GM12878 (cell line): ENCODE data around the gene DMD. TPM values are rescaled to one million over a fixed set of nuclear protein-coding genes. Genes with fewer than 3 reads are reported as not detected.

Source experiments
- ATAC-seq: fragments of 200-7000 bp; cut with Tn5 transposase; 3 replicates; pipeline ENCODE4 v1.9.1; 2020; ENCODE audit warnings: mild to moderate bottlenecking, moderate library complexity
- BruUV-seq: library from RNA; stranded (reverse); fragments of 400-500 nt; replicated peaks from 2 replicates; lab custom pipeline; 2021; lab: Mats Ljungman, UMichigan
- CTCF ChIA-PET: fragments of 300-600 bp; sonication (Branson Sonifier 250); formaldehyde crosslinking; extraction: SDS; loops from one replicate; lab custom pipeline; 2021; ENCODE audit warnings: inconsistent platforms; lab: Yijun Ruan, JAX
- POLR2A ChIA-PET: fragments of 350-600 bp; formaldehyde crosslinking; extraction: SDS; loops from one replicate; lab custom pipeline; 2021; ENCODE audit warnings: inconsistent platforms; lab: Charles Lee
- RAD21 ChIA-PET: fragments of 300-600 bp; sonication (Branson Sonifier 250); formaldehyde crosslinking; loops from one replicate; lab custom pipeline; 2023; ENCODE audit warnings: antibody characterized with exemption; ENCODE audit not compliant: unreplicated experiment; lab: Charles Lee
- SMC1A ChIA-PET: fragments of 300-600 bp; sonication (Branson Sonifier 250); formaldehyde crosslinking; loops from one replicate; lab custom pipeline; 2023; ENCODE audit not compliant: unreplicated experiment, uncharacterized antibody; lab: Charles Lee
- DNase-seq: peaks from one replicate; pipeline ENCODE4 v3.0.0-alpha.2; 2011; ENCODE audit warnings: low read depth, low spot score
- FAIRE-seq: peaks from 3 replicates; lab custom pipeline; 2011; peaks lifted over from hg19 to GRCh38; lab: Jason Lieb, UNC
- H2AFZ ChIP-seq: 2 replicates; pipeline ENCODE4 v1.6.0; 2011; ENCODE audit warnings: low read depth, low read length, control low read depth; ENCODE audit not compliant: control insufficient read depth
- H3K27ac ChIP-seq: 2 replicates; pipeline ENCODE4 v1.5.1; 2011; ENCODE audit warnings: control low read depth; ENCODE audit not compliant: control insufficient read depth, insufficient read depth
- H3K27me3 ChIP-seq, 2 experiments: replicated peaks in 1 of 2; 2 replicates each; pipeline versions ENCODE4 v1.6.0 to v1.6.1; 2011; ENCODE audit warnings: low read length in 1 of 2; ENCODE audit not compliant: control insufficient read depth in 2 of 2, insufficient read depth in 2 of 2
- H3K36me3 ChIP-seq, 2 experiments: 2 replicates each; pipeline ENCODE4 v1.5.1; 2011; ENCODE audit warnings: low read length in 1 of 2; ENCODE audit not compliant: control insufficient read depth in 2 of 2, insufficient read depth in 2 of 2
- H3K4me1 ChIP-seq: 2 replicates; pipeline ENCODE4 v1.6.1; 2011; ENCODE audit warnings: mild to moderate bottlenecking, low read length, moderate library complexity, mixed read lengths; ENCODE audit not compliant: control insufficient read depth, insufficient read depth
- H3K4me2 ChIP-seq: 2 replicates; pipeline ENCODE4 v1.6.0; 2011; ENCODE audit warnings: control low read depth; ENCODE audit not compliant: control insufficient read depth, insufficient read depth
- H3K4me3 ChIP-seq: fragments of 200-600 bp; sonication (generic); 2 replicates; pipeline ENCODE4 v1.5.1; 2016
- H3K79me2 ChIP-seq: 2 replicates; pipeline ENCODE4 v1.6.0; 2011; ENCODE audit warnings: low read length; ENCODE audit not compliant: control insufficient read depth, insufficient read depth
- H3K9ac ChIP-seq: 2 replicates; pipeline ENCODE4 v1.8.0; 2011; ENCODE audit warnings: low read length, control low read depth, mixed read lengths; ENCODE audit not compliant: control insufficient read depth, insufficient read depth
- H3K9me3 ChIP-seq: replicated peaks from 3 replicates; pipeline ENCODE4 v1.5.1; 2011; ENCODE audit warnings: mild to moderate bottlenecking, low read length; ENCODE audit not compliant: control insufficient read depth, insufficient read depth
- H4K20me1 ChIP-seq: 2 replicates; pipeline ENCODE4 v1.6.0; 2011; ENCODE audit not compliant: control insufficient read depth, insufficient read depth
- BMI1 ChIP-seq: fragments of 450-650 bp; IDR thresholded peaks from 2 replicates; pipeline ENCODE4 v1.6.1; 2016; ENCODE audit warnings: mild to moderate bottlenecking, moderate library complexity, borderline replicate concordance
- FOXK2 ChIP-seq: fragments of 450-650 bp; IDR thresholded peaks from 2 replicates; pipeline ENCODE4 v1.6.1; 2017; ENCODE audit warnings: mild to moderate bottlenecking, moderate library complexity
- HDGF ChIP-seq: fragments of 450-650 bp; IDR thresholded peaks from 2 replicates; pipeline ENCODE4 v1.6.1; 2016; ENCODE audit warnings: antibody characterized with exemption
- POLR2AphosphoS2 ChIP-seq: IDR thresholded peaks from 2 replicates; pipeline ENCODE4 v1.6.1; 2011; ENCODE audit warnings: low read depth, mild to moderate bottlenecking, low read length, improper control_type of control experiment, moderate library complexity
- SIN3A ChIP-seq: IDR thresholded peaks from 2 replicates; pipeline ENCODE4 v1.6.1; 2012; ENCODE audit warnings: low read depth, low read length, improper control_type of control experiment
- SUPT20H ChIP-seq: IDR thresholded peaks from 2 replicates; pipeline ENCODE4 v1.6.1; 2011; ENCODE audit warnings: low read depth, mild to moderate bottlenecking, low read length, moderate library complexity, borderline replicate concordance; ENCODE audit not compliant: control insufficient read depth
- WRNIP1 ChIP-seq: IDR thresholded peaks from 2 replicates; pipeline ENCODE4 v1.6.1; 2011; ENCODE audit warnings: low read depth, low read length, improper control_type of control experiment, borderline replicate concordance
- ZBTB4 ChIP-seq: fragments of 450-650 bp; formaldehyde crosslinking; IDR thresholded peaks from 2 replicates; pipeline ENCODE4 v1.4.0; 2022; ENCODE audit warnings: mild to moderate bottlenecking, moderate library complexity
- ZBTB40 ChIP-seq: fragments of 450-650 bp; IDR thresholded peaks from 2 replicates; pipeline ENCODE4 v1.6.1; 2016; ENCODE audit warnings: mild to moderate bottlenecking, moderate library complexity, borderline replicate concordance
- ZNF217 ChIP-seq: fragments of 450-650 bp; IDR thresholded peaks from 2 replicates; pipeline ENCODE4 v1.6.1; 2017; ENCODE audit warnings: antibody characterized with exemption, mild to moderate bottlenecking
- ZNF24 ChIP-seq: fragments of 450-650 bp; IDR thresholded peaks from 2 replicates; pipeline ENCODE4 v1.6.1; 2017; ENCODE audit warnings: antibody characterized with exemption, mild to moderate bottlenecking
- WGBS: methylation state at CpG from one replicate; pipeline ENCODE4 v1.1.6; 2016; ENCODE audit warnings: low lambda C conversion rate; ENCODE audit not compliant: insufficient replicate concordance, insufficient coverage; ENCODE audit errors: missing lambda C conversion rate; 5-methylcytosine and 5-hydroxymethylcytosine counted together
- in situ Hi-C: fragments of 300-500 bp; cut with MboI; formaldehyde crosslinking; loops from 9 replicates; pipeline ENCODE4 v1.14.3; 2018; ENCODE audit warnings: mixed read lengths
- intact Hi-C: fragments of 100-400 bp; cut with micrococcal nuclease; formaldehyde crosslinking; loops from one replicate; pipeline ENCODE4 v1.14.2; 2022; ENCODE audit not compliant: unreplicated experiment
- polyA plus RNA-seq, 11 experiments: library from polyadenylated mRNA; depleted of rRNA in 4 of 11; unstranded in 6 of 11; stranded (reverse) in 5 of 11; fragments of >200 nt; fragmentation: Nextera tagmentation in 4 of 11; fragmentation: Illumina TruSeq in 1 of 11; extraction: Ambion mirVana in 4 of 11; extraction: Trizol in 1 of 11; gene quantifications; 1 replicate in 1 of 11; 2 replicates in 10 of 11; pipeline versions ENCODE4 v1.2.1 to v1.2.3, GENCODE V29; 2011 to 2016; ENCODE audit warnings: inconsistent platforms in 2 of 11, missing spikeins in 2 of 11, low read depth in 1 of 11
- total RNA-seq, 4 experiments: library from RNA; depleted of rRNA in 3 of 4; stranded (reverse); fragments of >200 nt in 3 of 4; fragmentation: Illumina TruSeq in 1 of 4; extraction: Trizol in 1 of 4; gene quantifications; 2 replicates each; pipeline versions ENCODE4 v1.2.1 to v1.2.3, GENCODE V29; 2013 to 2021

The DMD gene
- total and polyA plus RNA-seq, 10 of the 15 experiments (the other 5 are each of a cell fraction or from before 2014, with no cell fraction given) = 1.4 to 24.3 (median 4.3) TPM

DNA sequence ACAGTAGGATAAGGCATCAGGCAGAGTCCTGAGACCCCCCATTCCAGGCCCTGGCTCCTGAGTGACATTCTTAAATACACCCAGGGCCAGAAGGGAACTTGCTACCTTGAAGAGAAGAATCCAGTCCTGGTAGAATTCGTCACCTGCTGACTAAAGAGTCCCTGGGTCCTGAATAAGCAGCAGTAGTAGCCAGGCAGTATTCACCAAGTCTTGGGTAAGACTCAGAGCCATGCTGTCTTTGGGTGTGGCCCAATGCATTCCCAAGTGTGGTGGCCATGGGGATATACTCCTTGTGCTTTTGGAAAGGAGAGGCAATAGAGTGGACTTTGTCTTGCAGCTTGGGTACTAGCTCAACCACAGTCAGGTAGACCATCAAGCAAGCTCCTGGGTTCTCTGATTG, 359.1 kb downstream of the DMD start:
- FAIRE-seq = no peak
- Histone ChIP-seq H3K4me3 (no peak overlapping the region), H3K9ac (no peak overlapping the region), H3K9me3 (no peaks in the 10 kb centered on the region), H3K27me3 (no peaks in the 10 kb centered on the region), H3K4me1 (no peaks in the 10 kb centered on the region), H3K79me2 (no peaks in the 10 kb centered on the region), H2AFZ (no peak overlapping the region), H3K4me2 (no peak overlapping the region), H3K36me3 (no peaks in the 10 kb centered on the region), H4K20me1 (no peaks in the 10 kb centered on the region), H3K27ac (no peak overlapping the region)
- no TSS peak for BruUV-seq
- WGBS = 0% methylated on average over 1 of the region's 1 CpG
- intact Hi-C loops = no loop called here
- in situ Hi-C loops = no loop called here
- ChIA-PET SMC1A (interaction anchor here (1.4 kb wide), 1 partner anchor 9 kb away, joined by 5 read pairs; no protein-coding TSS in a partner anchor), CTCF (interaction anchor here (1.4 kb wide), 1 partner anchor 15 kb away, joined by 4 read pairs; no protein-coding TSS in a partner anchor), POLR2A (no interaction called here), RAD21 (no interaction called here)
- no peak for ATAC-seq
- TF ChIP-seq SUPT20H = no peak
- no peak for DNase-seq

DNA sequence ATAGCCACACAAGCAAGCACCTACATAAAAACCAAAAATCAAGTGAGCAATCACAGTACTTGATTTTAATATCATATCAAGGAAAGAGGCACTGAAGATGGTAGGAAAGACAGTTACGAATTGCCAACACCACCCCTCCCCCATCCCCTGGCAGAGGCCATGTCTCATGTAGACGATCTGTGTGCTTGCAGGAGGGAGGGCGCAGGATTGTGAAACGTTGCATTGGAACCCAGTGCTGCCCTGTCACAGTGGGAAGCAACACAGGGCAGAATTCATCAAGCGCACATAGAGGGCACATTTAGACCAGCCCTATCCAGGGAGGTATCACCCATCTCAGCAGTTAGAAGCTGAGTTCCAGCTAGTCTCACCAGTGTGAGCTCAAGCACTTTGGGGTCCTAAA, 359.8 kb downstream of the DMD start:
- 27% methylated on average over 5 of the region's 5 CpGs for WGBS
- intact Hi-C loops (no loop called here), in situ Hi-C loops (no loop called here)
- ChIA-PET RAD21 (no interaction called here), CTCF (interaction anchor here (0.6 kb wide), 1 partner anchor 821 kb away, joined by 4 read pairs; no protein-coding TSS in a partner anchor), POLR2A (no interaction called here), SMC1A (interaction anchor here (1.4 kb wide), 1 partner anchor 9 kb away, joined by 5 read pairs; no protein-coding TSS in a partner anchor)
- no peaks in the 10 kb centered on the region for H3K27me3 ChIP-seq
- no peak overlapping the region for H3K9ac ChIP-seq
- no peak overlapping the region for H3K4me2 ChIP-seq
- no peaks in the 10 kb centered on the region for H3K36me3 ChIP-seq
- H3K4me3 ChIP-seq = no peak overlapping the region
- no peak overlapping the region for H2AFZ ChIP-seq
- no peak for DNase-seq
- no peaks in the 10 kb centered on the region for H3K79me2 ChIP-seq
- H3K27ac ChIP-seq = no peak overlapping the region
- BruUV-seq = no TSS peak
- FAIRE-seq = no peak
- no peaks in the 10 kb centered on the region for H3K9me3 ChIP-seq
- no peaks in the 10 kb centered on the region for H4K20me1 ChIP-seq
- no peak for ATAC-seq
- no peaks in the 10 kb centered on the region for H3K4me1 ChIP-seq
- TF ChIP-seq ZBTB4 (CRISPR knock-in tag) (no peak), WRNIP1 (no peak), ZBTB40 (no peak), FOXK2 (no peak), SIN3A (no peak), ZNF24 (no peak), HDGF (no peak), POLR2AphosphoS2 (no peak), BMI1 (no peak), ZNF217 (no peak)
